RPMI7951 (cell line): Measurements from ENCODE around the gene OR52I1. TPM values are rescaled to one million over a fixed set of nuclear protein-coding genes. Genes with fewer than 3 reads are reported as not detected.
A peak's percentile ranks its signal among the peaks of the same experiment; 100 is the strongest.

Experiments used
- DNase-seq: peaks from one replicate; pipeline ENCODE4 v3.0.0-alpha.2; 2012; ENCODE audit warnings: low read depth
- total RNA-seq: library from RNA; depleted of rRNA; stranded (reverse); fragments of >200 nt; shearing (Covaris generic); gene quantifications from 2 replicates; pipeline ENCODE4 v1.2.3, GENCODE V29; 2014; rRNA removed

The OR52I1 gene
- total RNA-seq, 1 experiment from 2014 or later: not detected

- no peak for DNase-seq
These were observed 18.1 kb downstream of the OR52I1 start for GRCh38 chr11:4611986-4612385.

GRCh38 chr11:4615856-4616444, 22.1 kb downstream of the OR52I1 start:
- DNase-seq: no peak

GRCh38 chr11:4619514-4619913, 25.7 kb downstream of the OR52I1 start:
- DNase-seq: no peak

DNA sequence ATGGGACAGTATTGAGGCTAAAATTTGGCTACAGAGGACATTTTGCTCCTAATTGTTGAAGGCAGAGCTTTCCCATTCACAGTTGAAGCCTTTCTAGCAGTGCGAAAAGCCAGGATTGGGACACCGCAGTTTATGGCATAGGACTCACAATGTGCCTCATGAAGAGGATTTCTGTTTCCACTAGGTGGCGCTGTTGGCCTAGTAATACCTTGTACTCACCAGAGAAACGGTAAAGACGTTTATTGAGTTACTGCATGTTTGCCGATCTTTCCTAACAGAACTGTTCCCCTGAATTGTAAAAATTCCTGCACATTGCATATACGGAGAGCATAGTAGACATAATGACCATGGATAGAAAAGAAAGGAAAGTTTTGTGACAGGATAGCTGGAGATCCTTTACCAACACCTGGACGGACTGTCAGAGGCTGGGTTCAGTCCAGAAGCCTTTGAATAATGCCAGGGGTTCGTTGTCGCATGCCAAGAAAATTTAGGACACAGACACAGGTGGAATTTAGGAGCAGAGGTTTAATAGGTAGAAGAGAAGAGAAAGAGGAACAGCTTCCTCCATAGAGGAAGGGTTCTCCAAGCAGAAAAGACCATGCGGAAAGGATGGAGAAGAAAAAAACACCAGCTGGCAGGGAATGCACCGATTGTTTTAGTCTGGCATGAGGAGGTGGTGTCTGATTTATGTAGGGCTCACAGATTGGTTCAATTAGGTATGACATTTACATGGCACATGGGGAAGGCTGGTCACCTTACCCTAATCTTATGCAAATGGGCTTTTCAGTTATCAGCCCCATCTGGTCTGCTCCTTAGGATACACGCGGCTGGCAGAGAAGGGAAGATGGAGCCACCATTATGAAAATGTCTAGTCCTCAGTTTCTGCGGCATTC, 32.6 kb downstream of the OR52I1 start:
- DNase-seq: peak; percentile 63

GRCh38 chr11:4636136-4636535, 42.3 kb downstream of the OR52I1 start:
- DNase-seq: no peak

GRCh38 chr11:4636962-4637661, 43.3 kb downstream of the OR52I1 start, which contains the start of gene OR51D1:
Gene OR51D1 (plus strand): TSS chr11:4637477. CDS start chr11:4639791, 2,314 bp downstream.
- peak; percentile 48 for DNase-seq

DNA sequence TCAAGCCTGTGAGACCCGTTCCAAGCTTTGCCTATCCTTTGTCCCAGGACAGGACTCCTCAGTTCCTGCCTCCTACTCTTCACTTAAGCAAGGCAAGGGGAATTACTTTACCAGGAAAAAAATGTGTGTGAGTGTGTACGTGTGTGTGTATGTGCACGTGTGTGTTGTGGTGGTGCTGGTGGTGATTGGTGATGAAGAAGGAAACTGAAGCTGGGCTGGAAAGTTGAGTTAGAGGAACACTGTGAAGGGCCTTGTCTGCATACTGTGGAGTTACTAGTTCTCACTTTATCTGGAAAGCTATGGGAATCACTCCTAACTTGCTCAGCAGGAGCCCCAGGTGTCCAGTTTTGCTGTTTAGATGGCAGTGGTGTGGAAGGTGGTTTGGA, 43.8 kb downstream of the OR52I1 start:
- no peak for DNase-seq

GRCh38 chr11:4639931-4640330, 46.1 kb downstream of the OR52I1 start:
- DNase-seq: no peak

- no peak for DNase-seq
These were observed 47.7 kb downstream of the OR52I1 start for GRCh38 chr11:4641501-4641900.

- no peak for DNase-seq
These were observed 48.2 kb downstream of the OR52I1 start for GRCh38 chr11:4642043-4642442.

GRCh38 chr11:4643076-4643475, 49.2 kb downstream of the OR52I1 start:
- peak; percentile 16 for DNase-seq

DNA sequence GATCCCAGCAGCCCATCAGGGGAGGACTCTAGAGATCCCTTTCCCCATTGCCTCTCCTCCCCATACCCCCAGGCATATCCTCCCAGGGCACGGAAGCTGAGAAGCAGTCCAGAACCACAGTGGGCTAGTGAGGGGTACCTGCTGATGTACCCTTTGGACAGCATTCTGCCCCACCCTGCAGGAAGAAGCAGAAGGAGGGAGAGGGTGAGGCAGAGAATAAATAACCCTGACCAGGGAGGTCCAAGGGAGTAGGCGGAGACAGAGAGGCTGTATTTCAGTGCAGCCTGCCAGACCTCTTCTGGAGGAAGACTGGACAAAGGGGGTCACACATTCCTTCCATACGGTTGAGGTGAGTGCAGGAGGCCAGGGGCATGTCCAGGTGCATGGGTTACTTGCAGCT, 49.8 kb downstream of the OR52I1 start, which contains the start of gene OR51E1:
OR51E1 (plus strand) TSS at position 301 of the 400 bp plus-strand sequence. CDS start 8,545 bp downstream, outside the sequence.
- no peak for DNase-seq

DNA sequence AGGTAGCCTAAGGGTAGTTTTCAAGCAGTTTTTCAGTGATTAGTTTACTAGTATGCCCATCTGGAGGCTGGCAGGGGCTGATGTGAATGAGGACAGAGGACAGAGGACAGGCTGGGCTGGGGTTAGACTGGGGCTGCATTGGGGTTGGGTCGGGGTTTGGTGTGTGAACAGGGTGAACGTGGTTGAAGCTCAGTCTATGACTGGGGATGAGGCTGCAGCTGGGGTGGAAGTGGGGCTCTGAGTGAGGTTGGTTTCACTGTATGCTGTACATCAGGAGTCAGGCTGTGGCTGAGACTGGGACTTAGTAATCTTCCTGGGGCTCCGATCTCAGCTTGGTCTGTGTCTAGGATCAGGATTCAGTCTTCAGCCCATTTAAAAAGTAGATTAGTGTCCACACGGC, 50.4 kb downstream of the OR52I1 start:
- no peak for DNase-seq

Other genes starting within 250 kb of the OR52I1 start
- gene OR52B4, start 225.7 kb upstream of the OR52I1 start, total RNA-seq: not detected in 2 replicates
- gene TRIM21, start 200.3 kb upstream of the OR52I1 start, total RNA-seq: 19.0 and 20.2 TPM in 2 replicates
- not detected in 2 replicates for gene OR52K2, start 144.7 kb upstream of the OR52I1 start, total RNA-seq
- not detected in 2 replicates for gene OR52K1, start 111.4 kb upstream of the OR52I1 start, total RNA-seq
- gene OR52M1, start 48.8 kb upstream of the OR52I1 start, total RNA-seq: not detected in 2 replicates
- gene OR52I2, start 12.3 kb upstream of the OR52I1 start, total RNA-seq: not detected in 2 replicates
- 4.9 and 5.4 TPM in 2 replicates for gene TRIM68, start 14.2 kb downstream of the OR52I1 start, total RNA-seq
- gene OR51D1, start 43.4 kb downstream of the OR52I1 start, total RNA-seq: not detected in 2 replicates
- gene OR51E1, start 49.9 kb downstream of the OR52I1 start, total RNA-seq: not detected in 2 replicates
- gene OR51E2, start 103.8 kb downstream of the OR52I1 start, total RNA-seq: not detected in 2 replicates
- gene MMP26, start 110.7 kb downstream of the OR52I1 start, total RNA-seq: not detected in 2 replicates
- not detected in 2 replicates for gene OR51F1, start 175.9 kb downstream of the OR52I1 start, total RNA-seq
- gene OR52R1, start 210.3 kb downstream of the OR52I1 start, total RNA-seq: not detected in 2 replicates
- not detected in 2 replicates for gene OR51F2, start 227.3 kb downstream of the OR52I1 start, total RNA-seq